ENCODE data around the gene SSR3.
"Not testable (repeated sequence)": the region's sequence is repeated elsewhere in the genome, so short reads cannot be mapped to it uniquely, and the experiment has no call there.

Gene SSR3

DNA sequence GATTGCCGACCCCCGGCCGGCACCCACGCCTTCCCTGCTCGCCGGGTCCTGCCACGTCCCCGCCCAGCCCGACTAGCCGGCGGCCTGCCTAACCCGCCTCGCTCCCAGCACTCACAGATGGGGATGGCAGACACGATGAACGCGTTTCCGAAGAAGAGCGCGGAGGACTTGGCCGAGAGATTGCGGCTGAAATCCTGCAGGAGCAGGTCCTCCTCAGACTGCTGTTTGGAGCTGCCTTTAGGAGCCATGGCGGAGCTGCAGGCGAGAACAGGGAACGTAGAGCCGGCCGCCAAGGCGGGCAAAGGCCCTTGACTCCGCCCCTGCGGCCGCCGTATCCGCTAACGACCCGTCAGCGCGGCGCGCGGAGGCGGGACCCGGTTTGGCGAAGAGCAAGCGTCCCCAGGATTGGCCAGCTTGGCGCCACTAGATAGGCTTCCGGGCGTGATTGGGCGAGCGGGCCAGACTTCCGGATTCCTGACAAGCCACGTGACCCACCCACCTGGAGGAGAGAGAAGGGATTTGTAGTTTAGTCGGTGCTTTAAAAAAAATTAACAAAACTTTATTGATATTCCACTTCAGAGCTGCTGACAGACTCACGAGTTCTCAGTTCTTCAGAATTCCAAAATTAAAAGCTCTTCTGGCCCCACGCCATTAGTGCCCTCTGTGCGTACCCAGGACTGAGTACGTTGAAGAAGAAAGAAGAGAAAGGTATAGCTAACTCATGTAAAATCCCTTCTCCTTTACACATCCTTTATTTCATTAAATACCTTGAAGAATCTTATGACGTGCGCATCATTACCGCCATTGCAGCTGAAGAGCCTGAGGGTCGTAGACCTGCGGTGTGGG lies at the start of gene SSR3:
Gene SSR3, minus strand, starts transcription at position 276 of the 846 bp plus-strand sequence. Its CDS starts 28 bp downstream, at position 248.
- peak; percentile 98 for DNase-seq

- DNase-seq, result no peak
Measured at GRCh38 chr3:156604064-156604641, 49.2 kb upstream of the SSR3 start.

DNA sequence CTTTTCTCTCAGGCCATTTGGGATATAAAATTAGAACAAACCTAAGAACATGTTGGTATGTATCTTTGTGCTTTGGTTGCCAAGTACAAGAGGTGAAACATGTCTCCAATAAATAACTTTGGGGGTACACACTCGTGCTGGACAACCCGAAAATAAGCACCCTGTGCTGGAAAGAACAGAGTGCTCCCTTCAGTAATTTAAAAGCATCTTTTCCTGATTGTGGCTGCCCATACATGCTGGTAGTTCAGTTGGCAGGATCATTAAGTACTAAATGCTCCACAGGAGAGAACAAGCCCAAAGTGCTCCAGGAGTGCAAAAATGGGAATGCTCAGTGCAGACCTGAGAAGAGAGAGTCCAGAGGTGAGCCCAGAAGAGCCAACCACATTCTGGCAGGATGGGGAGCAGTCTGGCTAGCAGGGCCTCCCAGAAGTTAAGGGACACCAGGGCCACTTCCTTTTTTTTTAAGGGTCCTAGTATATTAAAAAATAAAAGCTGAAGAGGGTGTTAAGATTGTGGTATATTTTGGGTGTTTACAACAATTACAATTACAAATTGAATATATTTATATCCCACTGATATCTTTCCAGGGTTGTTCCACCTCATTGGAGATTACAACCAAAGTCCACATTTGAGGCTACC lies 48.6 kb upstream of the SSR3 start:
- no peak for DNase-seq

- no peak for DNase-seq
Measured at GRCh38 chr3:156602424-156602823, 47.5 kb upstream of the SSR3 start.

DNA sequence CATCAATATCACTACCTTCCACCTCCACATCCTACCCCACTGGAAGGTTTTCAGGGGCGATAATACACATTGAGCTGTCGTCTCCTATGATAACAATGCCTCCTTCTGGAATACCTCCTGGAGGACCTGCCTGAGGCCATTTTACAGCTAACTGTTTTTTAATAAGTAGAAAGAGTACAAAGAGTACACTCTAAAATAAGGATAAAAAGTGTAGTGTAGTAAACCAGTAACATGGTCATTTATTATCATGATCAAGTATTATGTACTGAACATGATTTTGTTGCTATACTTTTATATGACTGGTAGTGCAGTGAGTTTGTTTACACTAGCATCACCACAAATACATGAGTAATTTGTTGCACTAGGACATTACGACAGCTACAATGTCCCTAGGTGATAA lies 46.6 kb upstream of the SSR3 start:
- no peak for DNase-seq

DNA sequence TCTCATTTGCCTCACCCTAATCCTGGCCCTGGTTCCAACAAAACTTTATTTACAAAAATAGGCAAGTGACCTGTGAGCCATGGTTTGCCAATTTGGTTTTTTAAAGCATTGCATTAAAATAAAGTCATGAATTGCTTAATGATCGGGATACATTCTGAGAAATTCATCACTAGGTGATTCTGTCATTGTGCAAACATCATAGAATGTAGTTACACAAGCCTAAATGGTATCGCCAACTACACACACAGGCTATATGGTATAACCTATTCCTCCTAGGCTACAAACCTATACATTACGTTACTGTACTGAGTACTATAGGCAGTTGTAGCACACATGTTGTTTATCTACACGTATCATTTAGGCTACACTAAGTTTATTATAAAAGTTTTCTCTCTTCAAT lies 45.9 kb upstream of the SSR3 start:
- no peak for DNase-seq

- no peak for DNase-seq
Measured at GRCh38 chr3:156599089-156599874, 44.4 kb upstream of the SSR3 start.

DNA sequence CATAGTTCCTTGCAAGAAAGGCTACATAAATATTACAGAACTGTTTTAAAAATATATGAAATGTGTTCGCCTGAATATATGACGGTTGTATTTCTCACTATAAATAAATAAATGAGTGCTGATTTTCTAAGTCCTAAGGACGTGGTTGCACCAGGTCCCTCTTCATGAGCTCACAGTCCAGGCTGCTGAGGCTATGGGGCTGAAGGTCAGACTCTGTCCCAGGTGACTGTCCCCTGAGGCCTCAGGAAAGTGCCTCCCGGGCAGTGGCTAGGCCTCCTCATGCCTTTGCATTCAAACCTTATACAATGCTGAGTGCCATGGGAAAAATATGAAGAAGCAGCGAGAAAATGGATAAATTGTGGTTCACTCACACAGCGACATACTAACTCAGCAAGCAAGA lies 43.5 kb upstream of the SSR3 start:
- DNase-seq, result no peak

DNA sequence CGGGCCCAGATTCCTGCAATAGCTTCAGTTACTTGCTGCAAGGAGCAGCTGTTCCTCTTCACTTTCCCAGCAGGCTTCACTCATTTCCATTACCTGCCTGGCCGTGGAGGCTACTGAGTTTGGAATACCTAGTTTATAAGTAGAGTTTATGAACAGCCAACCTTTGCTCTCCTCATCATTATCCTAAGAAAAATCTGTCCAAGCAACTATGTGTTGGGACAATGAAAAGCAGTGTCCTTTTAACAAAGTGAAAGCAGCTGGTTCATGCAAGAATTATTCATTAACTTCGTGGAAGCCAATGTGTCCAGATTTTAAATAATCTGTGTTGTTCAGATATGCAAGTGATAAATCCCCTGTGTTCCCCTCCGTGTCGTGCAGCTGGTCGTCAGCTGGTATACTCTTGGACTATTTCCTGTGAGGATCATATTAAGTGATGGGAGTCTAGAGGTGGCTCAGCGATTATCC lies 39.3 kb upstream of the SSR3 start:
- no peak for DNase-seq

- no peak for DNase-seq
Measured at GRCh38 chr3:156593814-156594213, 38.9 kb upstream of the SSR3 start.

GRCh38 chr3:156589806-156590205 lies 34.9 kb upstream of the SSR3 start:
- not testable (repeated sequence) for DNase-seq

DNA sequence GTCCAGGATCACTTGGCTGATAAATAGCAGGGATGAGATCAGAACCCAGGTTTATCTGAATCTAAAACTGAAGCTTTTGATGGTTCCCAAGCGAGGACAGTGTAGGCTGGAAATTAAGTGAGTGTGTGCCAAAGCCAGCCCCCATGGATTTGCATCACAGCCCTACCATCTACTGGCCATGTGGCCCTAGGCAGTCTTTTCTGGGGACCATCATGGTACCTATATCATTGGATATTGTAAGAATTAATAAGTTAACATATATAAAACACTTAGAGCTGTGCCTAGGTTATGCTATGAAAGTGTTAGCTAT lies 32.8 kb upstream of the SSR3 start:
- no peak for DNase-seq

DNA sequence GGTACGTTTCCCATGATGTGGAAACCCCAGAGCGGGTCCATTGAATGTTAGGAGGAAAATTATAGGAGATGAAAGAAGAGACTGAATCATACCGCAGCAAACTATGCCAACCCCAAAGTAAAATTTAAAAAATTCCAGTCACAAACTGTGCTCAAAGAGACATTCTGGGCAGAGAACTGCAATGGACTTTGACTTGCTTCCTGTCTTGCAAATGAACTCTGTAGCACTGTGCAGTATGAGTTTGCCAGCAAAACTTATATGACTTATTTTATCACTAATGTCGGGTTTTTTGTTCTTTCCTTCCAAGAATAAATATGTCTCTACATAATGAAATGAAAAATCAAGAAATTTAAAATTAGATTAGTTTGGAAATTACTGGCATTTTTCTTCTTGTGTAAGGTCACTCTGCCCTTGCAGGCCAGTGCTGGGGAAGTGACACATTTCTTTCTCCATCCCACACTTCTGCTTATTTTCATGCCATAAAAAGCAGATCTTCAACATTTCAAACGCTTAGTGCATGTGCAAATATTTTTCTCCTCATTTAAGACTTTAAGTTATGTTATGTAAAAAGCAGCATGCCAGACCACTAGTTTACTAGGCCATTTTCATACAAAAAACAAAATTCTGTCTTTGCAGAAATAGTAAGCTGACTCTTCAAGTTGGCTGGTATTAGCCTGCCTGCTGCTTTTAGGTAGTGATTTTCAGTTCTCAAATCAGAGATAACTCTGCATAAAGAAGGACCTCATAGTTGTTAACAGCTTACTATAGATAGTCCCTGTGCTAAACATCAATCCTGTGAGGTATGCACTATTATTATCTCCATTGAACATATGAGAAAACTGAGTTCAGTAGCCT lies 32.2 kb upstream of the SSR3 start:
- DNase-seq, result peak; percentile 78

- no peak for DNase-seq
Measured at GRCh38 chr3:156583469-156583868, 28.6 kb upstream of the SSR3 start.

DNA sequence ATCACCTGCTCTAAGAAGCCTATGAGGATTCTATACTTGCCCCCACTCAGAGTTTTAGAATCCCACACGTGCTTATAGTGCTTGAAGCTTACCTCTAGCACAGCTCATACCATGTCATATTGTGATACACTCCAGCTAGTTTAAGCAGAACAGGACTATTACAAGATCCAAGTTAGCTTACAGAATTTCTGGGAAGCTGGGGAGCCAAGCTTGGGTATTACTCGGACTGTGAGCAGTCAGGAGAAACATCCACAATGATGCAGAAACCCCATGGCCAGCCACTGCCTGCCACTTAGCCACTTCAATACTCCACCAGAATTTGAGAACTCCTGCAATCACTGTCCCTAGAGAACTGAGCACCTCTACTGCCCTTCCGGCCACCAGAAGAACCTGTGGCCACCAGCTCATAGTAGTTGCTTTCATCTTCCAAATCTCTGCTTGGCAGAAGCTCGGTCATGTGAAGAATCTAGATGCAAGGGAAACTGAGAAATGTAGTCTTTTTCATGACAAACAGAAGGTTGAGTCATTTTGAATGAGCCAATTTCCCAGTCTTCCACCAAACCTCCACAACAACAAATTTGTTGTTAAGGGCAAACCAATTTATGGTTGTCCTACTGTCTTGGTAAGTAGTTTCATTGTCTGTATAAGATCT lies 27.7 kb upstream of the SSR3 start:
- no peak for DNase-seq

DNA sequence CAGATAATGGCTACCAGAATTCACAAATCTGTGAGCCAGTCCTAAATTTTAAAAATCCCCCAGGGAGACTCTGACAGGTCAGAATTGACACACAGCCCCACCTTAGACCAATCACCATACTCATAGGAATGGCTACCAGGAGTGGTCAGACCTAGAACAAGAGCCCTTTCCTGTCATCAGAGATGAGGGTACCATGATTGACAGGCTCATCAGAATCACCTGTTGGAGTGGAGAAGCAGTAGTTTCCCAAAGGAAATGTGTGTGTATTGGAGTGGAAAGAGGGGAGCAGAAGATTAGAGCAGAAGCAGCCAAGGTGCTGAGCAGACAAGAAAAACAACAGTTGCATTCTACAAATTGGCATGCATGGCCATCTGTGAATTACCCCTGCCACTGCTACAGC lies 27.0 kb upstream of the SSR3 start:
- no peak for DNase-seq

DNA sequence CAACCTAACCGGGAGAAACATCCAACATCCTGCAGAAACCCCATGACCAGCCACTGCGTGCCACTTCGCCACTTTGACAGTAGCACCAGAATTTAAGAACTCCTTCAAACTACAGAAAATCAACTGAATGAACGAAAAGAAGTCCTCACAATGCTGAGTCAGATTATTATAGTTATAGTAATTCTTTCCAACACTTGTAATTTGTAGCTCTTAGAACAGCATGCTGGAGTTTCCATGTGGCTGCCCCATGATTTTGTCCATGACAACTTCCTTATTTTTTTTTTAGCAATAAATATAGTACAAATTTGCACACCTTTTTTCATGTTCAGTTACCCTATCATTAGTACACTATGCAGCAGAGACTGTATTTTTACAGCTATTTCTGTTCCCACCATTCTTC lies 26.1 kb upstream of the SSR3 start:
- no peak for DNase-seq

DNA sequence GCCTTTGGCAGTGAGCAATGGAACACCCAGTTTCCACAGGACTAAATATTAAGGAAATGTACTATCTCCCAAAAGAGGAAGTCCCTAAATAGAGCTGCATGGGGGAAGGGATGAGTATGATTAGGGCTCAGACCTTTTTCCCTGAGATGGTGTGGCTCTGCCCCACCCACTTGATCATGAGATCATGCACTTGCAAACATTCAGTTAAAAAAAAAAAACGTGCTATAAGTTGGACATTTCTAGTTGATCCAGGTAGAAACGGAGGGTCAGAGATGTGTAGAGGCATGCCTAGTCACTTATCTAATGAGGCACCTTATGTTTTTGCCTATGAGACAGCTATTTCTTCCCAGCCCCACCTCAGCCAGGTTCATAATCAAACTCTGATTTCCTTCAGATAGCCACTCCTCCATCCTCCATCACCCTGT lies 24.5 kb upstream of the SSR3 start:
- peak; percentile 93 for DNase-seq

- no peak for DNase-seq
Measured at GRCh38 chr3:156577736-156578135, 22.8 kb upstream of the SSR3 start.

- DNase-seq, result peak; percentile 59
Measured at GRCh38 chr3:156576651-156577348, 21.9 kb upstream of the SSR3 start.

DNA sequence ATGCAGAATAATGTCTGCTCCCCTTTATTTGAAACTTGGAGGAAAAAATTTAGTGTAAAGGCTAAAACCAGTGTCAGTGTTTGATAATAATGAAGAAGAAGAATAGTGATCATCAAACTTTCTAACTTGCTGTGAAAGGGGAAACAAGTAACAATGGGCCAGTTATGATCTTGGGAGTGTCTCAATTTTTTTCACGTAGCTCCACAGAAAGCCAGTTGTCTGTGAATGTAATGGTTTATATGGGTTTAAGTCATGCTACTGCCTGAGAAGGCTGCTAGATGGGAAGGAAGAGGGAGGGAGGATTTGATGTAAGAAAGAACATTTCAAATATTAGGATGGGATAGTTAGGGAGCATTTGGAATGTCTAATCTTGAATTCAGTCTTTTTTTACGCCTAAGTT lies 21.1 kb upstream of the SSR3 start:
- DNase-seq, result no peak

Data from MV-4-11 (cell line).